ENCODE data around the gene ARHGEF4. TPM values are rescaled to one million over a fixed set of nuclear protein-coding genes. Genes with fewer than 3 reads are reported as not detected.

ARHGEF4 gene
- total and polyA plus RNA-seq, 2 experiments from 2014 or later: 4.6 to 16.6 TPM

GRCh38 chr2:131014141-131014540 is 177.4 kb downstream of the ARHGEF4 start:
- no peaks in the 10 kb centered on the region for H3K9me2 ChIP-seq (ENCODE audit: insufficient read depth)
- no peak overlapping the region for H3K27ac Mint-ChIP-seq
- no peak for TF ChIP-seq EZH2 (IDR thresholded peaks at IDR 0.05; ENCODE audit: low read depth, unreplicated experiment)
- no peak for TF ChIP-seq JUNB (IDR thresholded peaks at IDR 0.05; ENCODE audit: unreplicated experiment)
- no peak for TF ChIP-seq EZH2phosphoT487 (IDR thresholded peaks at IDR 0.05; ENCODE audit: unreplicated experiment)
- TF ChIP-seq CREB1 (CRISPR knock-in tag; IDR thresholded peaks at IDR 0.05; ENCODE audit: low read depth): no peak
- TF ChIP-seq ZNF331 (CRISPR knock-in tag; IDR thresholded peaks at IDR 0.05; ENCODE audit: low read depth): no peak
- H3F3A ChIP-seq (replicated peaks; ENCODE audit: low read depth): no peaks in the 10 kb centered on the region
- no peak overlapping the region for H3K4me2 ChIP-seq
- peaks cover 2% of the 10 kb centered on the region for H3K27me3 Mint-ChIP-seq (ENCODE audit: insufficient read depth, low read depth, poor library complexity)
- no peaks in the 10 kb centered on the region for H4K20me1 ChIP-seq (replicated peaks; ENCODE audit: insufficient read depth)
- ATAC-seq (no peak), DNase-seq (ENCODE audit: low spot score) (no peak)
- H3K4me3 ChIP-seq: no peak overlapping the region
- H3K4me3 Mint-ChIP-seq: no peak overlapping the region
- H3K36me3 ChIP-seq (ENCODE audit: insufficient read depth): no peaks in the 10 kb centered on the region
- H3K27ac ChIP-seq (ENCODE audit: low read depth): no peak overlapping the region
- peaks cover 15% of the 10 kb centered on the region for H3K4me1 Mint-ChIP-seq
- H2AFZ ChIP-seq: no peak overlapping the region
- no peaks in the 10 kb centered on the region for H3K9me3 Mint-ChIP-seq
- no peaks in the 10 kb centered on the region for H3K27me3 ChIP-seq (ENCODE audit: insufficient read depth)
- H3K79me2 ChIP-seq (replicated peaks; ENCODE audit: insufficient read depth): no peaks in the 10 kb centered on the region
- no peaks in the 10 kb centered on the region for H3K4me1 ChIP-seq (ENCODE audit: insufficient read depth)
- H3K36me3 Mint-ChIP-seq (ENCODE audit: low read depth): no peaks in the 10 kb centered on the region

GRCh38 chr2:131015764-131016163 is 179.1 kb downstream of the ARHGEF4 start:
- H3K9me2 ChIP-seq (ENCODE audit: insufficient read depth): no peaks in the 10 kb centered on the region
- H3K36me3 ChIP-seq (ENCODE audit: insufficient read depth): no peaks in the 10 kb centered on the region
- no peak overlapping the region for H3K27ac ChIP-seq (ENCODE audit: low read depth)
- Mint-ChIP-seq H3K4me3 (no peak overlapping the region), H3K36me3 (ENCODE audit: low read depth) (no peaks in the 10 kb centered on the region), H3K4me1 (peaks cover 15% of the 10 kb centered on the region), H3K27me3 (ENCODE audit: insufficient read depth, low read depth, poor library complexity) (peaks cover 2% of the 10 kb centered on the region), H3K9me3 (no peaks in the 10 kb centered on the region; the same call in 2 of the 3 replicates), H3K27ac (no peak overlapping the region)
- no peaks in the 10 kb centered on the region for H4K20me1 ChIP-seq (replicated peaks; ENCODE audit: insufficient read depth)
- no peak for DNase-seq (ENCODE audit: low spot score)
- H3F3A ChIP-seq (replicated peaks; ENCODE audit: low read depth): no peaks in the 10 kb centered on the region
- ATAC-seq: no peak
- H2AFZ ChIP-seq: no peak overlapping the region
- H3K4me3 ChIP-seq: no peak overlapping the region
- H3K4me1 ChIP-seq (ENCODE audit: insufficient read depth): no peaks in the 10 kb centered on the region
- no peaks in the 10 kb centered on the region for H3K27me3 ChIP-seq (ENCODE audit: insufficient read depth)
- H3K79me2 ChIP-seq (replicated peaks; ENCODE audit: insufficient read depth): no peaks in the 10 kb centered on the region
- H3K4me2 ChIP-seq: no peak overlapping the region
- TF ChIP-seq, protein P1, sequence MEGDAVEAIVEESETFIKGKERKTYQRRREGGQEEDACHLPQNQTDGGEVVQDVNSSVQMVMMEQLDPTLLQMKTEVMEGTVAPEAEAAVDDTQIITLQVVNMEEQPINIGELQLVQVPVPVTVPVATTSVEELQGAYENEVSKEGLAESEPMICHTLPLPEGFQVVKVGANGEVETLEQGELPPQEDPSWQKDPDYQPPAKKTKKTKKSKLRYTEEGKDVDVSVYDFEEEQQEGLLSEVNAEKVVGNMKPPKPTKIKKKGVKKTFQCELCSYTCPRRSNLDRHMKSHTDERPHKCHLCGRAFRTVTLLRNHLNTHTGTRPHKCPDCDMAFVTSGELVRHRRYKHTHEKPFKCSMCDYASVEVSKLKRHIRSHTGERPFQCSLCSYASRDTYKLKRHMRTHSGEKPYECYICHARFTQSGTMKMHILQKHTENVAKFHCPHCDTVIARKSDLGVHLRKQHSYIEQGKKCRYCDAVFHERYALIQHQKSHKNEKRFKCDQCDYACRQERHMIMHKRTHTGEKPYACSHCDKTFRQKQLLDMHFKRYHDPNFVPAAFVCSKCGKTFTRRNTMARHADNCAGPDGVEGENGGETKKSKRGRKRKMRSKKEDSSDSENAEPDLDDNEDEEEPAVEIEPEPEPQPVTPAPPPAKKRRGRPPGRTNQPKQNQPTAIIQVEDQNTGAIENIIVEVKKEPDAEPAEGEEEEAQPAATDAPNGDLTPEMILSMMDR (conservative IDR thresholded peaks at IDR 0.05; ENCODE audit: low read depth in 2 of 2): no peak
- TF ChIP-seq, protein P2, sequence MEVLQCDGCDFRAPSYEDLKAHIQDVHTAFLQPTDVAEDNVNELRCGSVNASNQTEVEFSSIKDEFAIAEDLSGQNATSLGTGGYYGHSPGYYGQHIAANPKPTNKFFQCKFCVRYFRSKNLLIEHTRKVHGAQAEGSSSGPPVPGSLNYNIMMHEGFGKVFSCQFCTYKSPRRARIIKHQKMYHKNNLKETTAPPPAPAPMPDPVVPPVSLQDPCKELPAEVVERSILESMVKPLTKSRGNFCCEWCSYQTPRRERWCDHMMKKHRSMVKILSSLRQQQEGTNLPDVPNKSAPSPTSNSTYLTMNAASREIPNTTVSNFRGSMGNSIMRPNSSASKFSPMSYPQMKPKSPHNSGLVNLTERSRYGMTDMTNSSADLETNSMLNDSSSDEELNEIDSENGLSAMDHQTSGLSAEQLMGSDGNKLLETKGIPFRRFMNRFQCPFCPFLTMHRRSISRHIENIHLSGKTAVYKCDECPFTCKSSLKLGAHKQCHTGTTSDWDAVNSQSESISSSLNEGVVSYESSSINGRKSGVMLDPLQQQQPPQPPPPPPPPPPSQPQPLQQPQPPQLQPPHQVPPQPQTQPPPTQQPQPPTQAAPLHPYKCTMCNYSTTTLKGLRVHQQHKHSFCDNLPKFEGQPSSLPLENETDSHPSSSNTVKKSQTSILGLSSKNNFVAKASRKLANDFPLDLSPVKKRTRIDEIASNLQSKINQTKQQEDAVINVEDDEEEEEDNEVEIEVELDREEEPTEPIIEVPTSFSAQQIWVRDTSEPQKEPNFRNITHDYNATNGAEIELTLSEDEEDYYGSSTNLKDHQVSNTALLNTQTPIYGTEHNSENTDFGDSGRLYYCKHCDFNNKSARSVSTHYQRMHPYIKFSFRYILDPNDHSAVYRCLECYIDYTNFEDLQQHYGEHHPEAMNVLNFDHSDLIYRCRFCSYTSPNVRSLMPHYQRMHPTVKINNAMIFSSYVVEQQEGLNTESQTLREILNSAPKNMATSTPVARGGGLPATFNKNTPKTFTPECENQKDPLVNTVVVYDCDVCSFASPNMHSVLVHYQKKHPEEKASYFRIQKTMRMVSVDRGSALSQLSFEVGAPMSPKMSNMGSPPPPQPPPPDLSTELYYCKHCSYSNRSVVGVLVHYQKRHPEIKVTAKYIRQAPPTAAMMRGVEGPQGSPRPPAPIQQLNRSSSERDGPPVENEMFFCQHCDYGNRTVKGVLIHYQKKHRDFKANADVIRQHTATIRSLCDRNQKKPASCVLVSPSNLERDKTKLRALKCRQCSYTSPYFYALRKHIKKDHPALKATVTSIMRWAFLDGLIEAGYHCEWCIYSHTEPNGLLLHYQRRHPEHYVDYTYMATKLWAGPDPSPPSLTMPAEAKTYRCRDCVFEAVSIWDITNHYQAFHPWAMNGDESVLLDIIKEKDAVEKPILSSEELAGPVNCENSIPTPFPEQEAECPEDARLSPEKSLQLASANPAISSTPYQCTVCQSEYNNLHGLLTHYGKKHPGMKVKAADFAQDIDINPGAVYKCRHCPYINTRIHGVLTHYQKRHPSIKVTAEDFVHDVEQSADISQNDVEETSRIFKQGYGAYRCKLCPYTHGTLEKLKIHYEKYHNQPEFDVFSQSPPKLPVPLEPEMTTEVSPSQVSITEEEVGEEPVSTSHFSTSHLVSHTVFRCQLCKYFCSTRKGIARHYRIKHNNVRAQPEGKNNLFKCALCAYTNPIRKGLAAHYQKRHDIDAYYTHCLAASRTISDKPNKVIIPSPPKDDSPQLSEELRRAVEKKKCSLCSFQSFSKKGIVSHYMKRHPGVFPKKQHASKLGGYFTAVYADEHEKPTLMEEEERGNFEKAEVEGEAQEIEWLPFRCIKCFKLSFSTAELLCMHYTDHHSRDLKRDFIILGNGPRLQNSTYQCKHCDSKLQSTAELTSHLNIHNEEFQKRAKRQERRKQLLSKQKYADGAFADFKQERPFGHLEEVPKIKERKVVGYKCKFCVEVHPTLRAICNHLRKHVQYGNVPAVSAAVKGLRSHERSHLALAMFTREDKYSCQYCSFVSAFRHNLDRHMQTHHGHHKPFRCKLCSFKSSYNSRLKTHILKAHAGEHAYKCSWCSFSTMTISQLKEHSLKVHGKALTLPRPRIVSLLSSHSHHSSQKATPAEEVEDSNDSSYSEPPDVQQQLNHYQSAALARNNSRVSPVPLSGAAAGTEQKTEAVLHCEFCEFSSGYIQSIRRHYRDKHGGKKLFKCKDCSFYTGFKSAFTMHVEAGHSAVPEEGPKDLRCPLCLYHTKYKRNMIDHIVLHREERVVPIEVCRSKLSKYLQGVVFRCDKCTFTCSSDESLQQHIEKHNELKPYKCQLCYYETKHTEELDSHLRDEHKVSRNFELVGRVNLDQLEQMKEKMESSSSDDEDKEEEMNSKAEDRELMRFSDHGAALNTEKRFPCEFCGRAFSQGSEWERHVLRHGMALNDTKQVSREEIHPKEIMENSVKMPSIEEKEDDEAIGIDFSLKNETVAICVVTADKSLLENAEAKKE (CRISPR knock-in tag; IDR thresholded peaks at IDR 0.05): no peak
- TF ChIP-seq ZNF114 (CRISPR knock-in tag; IDR thresholded peaks at IDR 0.05): no peak
- TF ChIP-seq, protein P3, sequence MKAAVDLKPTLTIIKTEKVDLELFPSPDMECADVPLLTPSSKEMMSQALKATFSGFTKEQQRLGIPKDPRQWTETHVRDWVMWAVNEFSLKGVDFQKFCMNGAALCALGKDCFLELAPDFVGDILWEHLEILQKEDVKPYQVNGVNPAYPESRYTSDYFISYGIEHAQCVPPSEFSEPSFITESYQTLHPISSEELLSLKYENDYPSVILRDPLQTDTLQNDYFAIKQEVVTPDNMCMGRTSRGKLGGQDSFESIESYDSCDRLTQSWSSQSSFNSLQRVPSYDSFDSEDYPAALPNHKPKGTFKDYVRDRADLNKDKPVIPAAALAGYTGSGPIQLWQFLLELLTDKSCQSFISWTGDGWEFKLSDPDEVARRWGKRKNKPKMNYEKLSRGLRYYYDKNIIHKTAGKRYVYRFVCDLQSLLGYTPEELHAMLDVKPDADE (IDR thresholded peaks at IDR 0.05): no peak
- TF ChIP-seq ZNF331 (CRISPR knock-in tag; IDR thresholded peaks at IDR 0.05; ENCODE audit: low read depth): no peak
- no peak for TF ChIP-seq EZH2 (IDR thresholded peaks at IDR 0.05; ENCODE audit: low read depth, unreplicated experiment)

Data from GM23338 (cell line).